PFSK-1 (cell line): ENCODE results near the gene KCNG3.

Experiments used
- FOXP2 ChIP-seq: optimal IDR thresholded peaks from 2 replicates; pipeline ENCODE3; 2011; ENCODE audit warnings: borderline replicate concordance, control low read depth, inconsistent platforms; ENCODE audit not compliant: insufficient read depth; ENCODE audit errors: extremely low read length, extremely low read depth
- POLR2AphosphoS5 ChIP-seq: IDR thresholded peaks from 2 replicates; pipeline ENCODE4 v1.6.1; 2012; ENCODE audit warnings: low read depth, mild to moderate bottlenecking, control low read depth, low read length, moderate library complexity
- SIN3A ChIP-seq: IDR thresholded peaks from 2 replicates; pipeline ENCODE4 v1.6.1; 2012; ENCODE audit warnings: mild to moderate bottlenecking, low read length, moderate library complexity, borderline replicate concordance; ENCODE audit not compliant: insufficient read depth
- TAF1 ChIP-seq: IDR thresholded peaks from 2 replicates; pipeline ENCODE4 v1.6.1; 2012; ENCODE audit warnings: low read length, control low read depth, borderline replicate concordance; ENCODE audit not compliant: insufficient read depth
- TF ChIP-seq, protein P1 (sequence below), 2 experiments: IDR thresholded peaks; 2 replicates each; pipeline versions ENCODE4 v1.6.1 to v1.8.0; 2011 to 2012; ENCODE audit warnings: low read depth in 2 of 2, low read length in 2 of 2, control low read depth in 1 of 2, inconsistent platforms in 1 of 2, mild to moderate bottlenecking in 1 of 2, moderate library complexity in 1 of 2; ENCODE audit not compliant: insufficient read depth in 1 of 2

KCNG3 gene

DNA sequence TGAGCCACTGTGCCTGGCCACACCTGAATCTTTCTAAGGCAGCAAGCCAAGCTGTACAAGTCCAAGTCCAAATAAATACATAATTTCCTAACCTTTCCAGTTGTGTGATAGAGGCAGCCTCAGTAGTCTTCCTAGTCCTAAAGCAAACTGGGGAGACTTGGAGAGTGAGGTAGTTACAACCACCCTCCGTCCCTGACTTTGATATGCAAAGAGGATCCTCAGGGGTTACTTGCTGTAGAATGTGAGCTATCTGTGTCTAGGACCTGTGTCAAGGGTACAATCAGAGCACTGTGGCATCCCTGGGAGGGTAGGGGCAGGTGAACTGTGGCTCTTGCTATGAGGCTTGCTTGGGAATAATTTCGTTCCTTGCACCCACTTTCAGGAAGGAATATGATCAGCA lies 28.3 kb upstream of the KCNG3 start:
- TF ChIP-seq, protein P1, sequence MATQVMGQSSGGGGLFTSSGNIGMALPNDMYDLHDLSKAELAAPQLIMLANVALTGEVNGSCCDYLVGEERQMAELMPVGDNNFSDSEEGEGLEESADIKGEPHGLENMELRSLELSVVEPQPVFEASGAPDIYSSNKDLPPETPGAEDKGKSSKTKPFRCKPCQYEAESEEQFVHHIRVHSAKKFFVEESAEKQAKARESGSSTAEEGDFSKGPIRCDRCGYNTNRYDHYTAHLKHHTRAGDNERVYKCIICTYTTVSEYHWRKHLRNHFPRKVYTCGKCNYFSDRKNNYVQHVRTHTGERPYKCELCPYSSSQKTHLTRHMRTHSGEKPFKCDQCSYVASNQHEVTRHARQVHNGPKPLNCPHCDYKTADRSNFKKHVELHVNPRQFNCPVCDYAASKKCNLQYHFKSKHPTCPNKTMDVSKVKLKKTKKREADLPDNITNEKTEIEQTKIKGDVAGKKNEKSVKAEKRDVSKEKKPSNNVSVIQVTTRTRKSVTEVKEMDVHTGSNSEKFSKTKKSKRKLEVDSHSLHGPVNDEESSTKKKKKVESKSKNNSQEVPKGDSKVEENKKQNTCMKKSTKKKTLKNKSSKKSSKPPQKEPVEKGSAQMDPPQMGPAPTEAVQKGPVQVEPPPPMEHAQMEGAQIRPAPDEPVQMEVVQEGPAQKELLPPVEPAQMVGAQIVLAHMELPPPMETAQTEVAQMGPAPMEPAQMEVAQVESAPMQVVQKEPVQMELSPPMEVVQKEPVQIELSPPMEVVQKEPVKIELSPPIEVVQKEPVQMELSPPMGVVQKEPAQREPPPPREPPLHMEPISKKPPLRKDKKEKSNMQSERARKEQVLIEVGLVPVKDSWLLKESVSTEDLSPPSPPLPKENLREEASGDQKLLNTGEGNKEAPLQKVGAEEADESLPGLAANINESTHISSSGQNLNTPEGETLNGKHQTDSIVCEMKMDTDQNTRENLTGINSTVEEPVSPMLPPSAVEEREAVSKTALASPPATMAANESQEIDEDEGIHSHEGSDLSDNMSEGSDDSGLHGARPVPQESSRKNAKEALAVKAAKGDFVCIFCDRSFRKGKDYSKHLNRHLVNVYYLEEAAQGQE (IDR thresholded peaks at IDR 0.05; ENCODE audit: insufficient read depth in 1 of 2, low read depth in 2 of 2, low read length in 2 of 2) = no peak
- no peak for TF ChIP-seq FOXP2
- no peak for TF ChIP-seq SIN3A
- no peak for TF ChIP-seq TAF1
- TF ChIP-seq POLR2AphosphoS5 = no peak

DNA sequence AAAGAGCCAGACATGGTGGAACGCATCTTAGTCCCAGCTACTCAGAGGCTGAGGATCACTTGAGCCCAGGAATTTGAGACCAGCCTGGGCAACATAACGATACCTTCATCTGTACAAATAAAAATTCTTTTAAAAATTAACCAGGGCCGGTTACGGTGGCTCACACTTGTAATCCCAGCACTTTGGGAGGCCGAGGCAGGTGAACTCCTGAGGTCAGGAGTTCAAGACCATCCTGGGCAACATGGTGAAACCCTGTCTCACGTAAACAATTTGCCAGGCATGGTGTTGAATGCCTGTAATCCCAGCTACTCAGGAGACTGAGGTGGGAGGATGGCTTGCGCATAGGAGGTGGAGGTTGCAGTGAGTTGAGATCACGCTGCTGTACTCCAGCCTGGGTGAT lies 25.8 kb upstream of the KCNG3 start:
- TF ChIP-seq POLR2AphosphoS5 = no peak
- TF ChIP-seq, protein P1 (IDR thresholded peaks at IDR 0.05; ENCODE audit: insufficient read depth in 1 of 2, low read depth in 2 of 2, low read length in 2 of 2) = no peak
- TF ChIP-seq SIN3A = no peak
- TF ChIP-seq FOXP2 = no peak
- TF ChIP-seq TAF1 = no peak

DNA sequence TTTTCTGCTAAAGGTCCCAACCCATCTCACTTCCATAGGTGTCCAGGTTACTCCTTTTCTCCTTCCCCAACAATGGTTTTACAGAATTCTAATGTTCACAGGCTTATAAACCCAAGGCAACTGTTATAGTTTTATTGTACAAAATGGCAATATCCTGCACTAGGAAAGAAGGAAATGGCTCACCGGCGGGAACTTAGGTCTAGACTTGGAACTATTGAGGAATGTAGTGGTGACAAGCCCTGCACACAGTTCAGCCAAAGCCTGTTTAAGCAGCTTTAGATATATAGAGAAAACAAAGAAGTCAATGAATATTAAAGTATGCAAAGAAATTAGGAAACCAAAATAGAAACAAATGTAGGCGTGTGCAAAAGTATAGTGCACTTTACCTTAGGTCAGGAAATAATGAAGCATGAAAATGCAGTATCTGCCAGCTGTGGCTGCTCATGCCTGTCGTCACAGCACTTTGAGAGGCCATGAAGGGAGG lies 22.7 kb upstream of the KCNG3 start:
- TF ChIP-seq POLR2AphosphoS5 (no peak), FOXP2 (no peak), TAF1 (no peak), SIN3A (no peak)
- TF ChIP-seq, protein P1 (IDR thresholded peaks at IDR 0.05; ENCODE audit: insufficient read depth in 1 of 2, low read depth in 2 of 2, low read length in 2 of 2) = no peak

DNA sequence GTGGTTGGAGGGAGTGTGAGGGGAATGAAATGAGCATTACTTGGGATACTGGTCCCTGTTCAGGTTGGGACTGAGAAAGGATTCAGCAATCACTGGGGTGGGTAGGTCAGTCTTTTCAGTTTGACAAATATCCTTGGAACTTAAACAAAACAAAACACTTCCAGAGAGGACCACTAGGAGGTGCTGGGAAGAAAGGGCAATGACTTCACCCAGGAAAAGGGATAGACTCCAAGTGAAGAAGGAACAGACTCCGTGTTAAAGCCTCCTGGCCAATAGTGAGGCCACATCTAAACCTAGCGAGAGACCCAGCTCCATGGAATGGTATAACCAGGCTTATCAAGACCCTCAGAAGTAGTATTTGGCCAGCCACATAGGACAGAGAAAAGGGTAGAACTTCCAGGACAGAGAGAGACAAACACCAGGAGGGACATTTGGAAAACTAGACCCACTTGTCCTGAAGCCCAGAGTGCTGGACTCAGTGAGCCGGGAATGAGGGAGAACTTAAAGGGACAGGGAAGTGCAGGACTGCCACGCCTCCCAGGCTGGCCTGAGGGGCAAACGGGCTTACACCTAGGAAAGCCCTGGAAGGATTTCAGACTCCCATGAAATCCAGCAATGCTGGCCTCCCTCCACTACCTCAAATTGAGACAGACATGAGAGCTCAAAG lies 19.6 kb upstream of the KCNG3 start:
- TF ChIP-seq FOXP2 (no peak), SIN3A (no peak), TAF1 (no peak), POLR2AphosphoS5 (no peak)
- TF ChIP-seq, protein P1 (IDR thresholded peaks at IDR 0.05; ENCODE audit: insufficient read depth in 1 of 2, low read depth in 2 of 2, low read length in 2 of 2) = no peak
